Neuronal stem cell (in vitro differentiated cells): ENCODE results near the gene HLX.

ENCODE experiments used
- DNase-seq: peaks from one replicate; pipeline ENCODE4 v3.0.0-alpha.2; 2013; ENCODE audit warnings: low spot score
- H2AFZ ChIP-seq: one replicate; pipeline ENCODE4 v1.6.1; 2013; ENCODE audit warnings: mild to moderate bottlenecking, low read length, inconsistent platforms
- H2AK5ac ChIP-seq: 2 replicates; pipeline ENCODE4 v1.6.1; 2013; ENCODE audit warnings: low read depth, mild to moderate bottlenecking, inconsistent platforms, low read length, moderate library complexity, mixed read lengths
- H2BK120ac ChIP-seq: 2 replicates; pipeline ENCODE4 v1.6.1; 2013; ENCODE audit warnings: low read depth, mild to moderate bottlenecking, inconsistent platforms, low read length, moderate library complexity, mixed read lengths
- H2BK12ac ChIP-seq: one replicate; pipeline ENCODE4 v1.6.1; 2013; ENCODE audit warnings: low read length, inconsistent platforms
- H2BK15ac ChIP-seq: 2 replicates; pipeline ENCODE4 v1.6.1; 2013; ENCODE audit warnings: mild to moderate bottlenecking, low read length, inconsistent platforms, mixed read lengths
- H2BK5ac ChIP-seq: one replicate; pipeline ENCODE4 v1.6.1; 2013; ENCODE audit warnings: inconsistent platforms, mild to moderate bottlenecking, low read length, moderate library complexity
- H3K14ac ChIP-seq: one replicate; pipeline ENCODE4 v1.6.1; 2013; ENCODE audit warnings: low read length, inconsistent platforms
- H3K18ac ChIP-seq: 2 replicates; pipeline ENCODE4 v1.6.1; 2013; ENCODE audit warnings: low read length, inconsistent platforms
- H3K23ac ChIP-seq: 2 replicates; pipeline ENCODE4 v1.6.1; 2013; ENCODE audit warnings: low read depth, mild to moderate bottlenecking, mixed read lengths, low read length, inconsistent platforms; ENCODE audit not compliant: poor library complexity
- H3K27ac ChIP-seq: replicated peaks from 3 replicates; pipeline ENCODE4 v1.5.1; 2013; ENCODE audit warnings: low read length, inconsistent platforms
- H3K27me3 ChIP-seq, 3 experiments: 2 replicates each; pipeline ENCODE4 v1.6.1; 2013; ENCODE audit warnings: low read length in 3 of 3, mild to moderate bottlenecking in 2 of 3, inconsistent platforms in 1 of 3, low read depth in 1 of 3, mixed read lengths in 1 of 3, moderate library complexity in 1 of 3; ENCODE audit not compliant: control insufficient read depth in 3 of 3, insufficient read depth in 3 of 3
- H3K36me3 ChIP-seq, 2 donors: replicated peaks in 1 of 2; 2 replicates each; pipeline ENCODE4 v1.6.1; 2013; ENCODE audit warnings: low read length in 2 of 2; ENCODE audit not compliant: control insufficient read depth in 2 of 2, insufficient read depth in 2 of 2
- H3K4ac ChIP-seq: 2 replicates; pipeline ENCODE4 v1.6.1; 2013; ENCODE audit warnings: inconsistent platforms, mild to moderate bottlenecking, low read length, moderate library complexity
- H3K4me1 ChIP-seq, 2 donors: 1 replicate in 1 of 2; 2 replicates in 1 of 2; pipeline ENCODE4 v1.6.1; 2013; ENCODE audit warnings: low read length in 2 of 2, low read depth in 1 of 2; ENCODE audit not compliant: control insufficient read depth in 2 of 2, insufficient read depth in 1 of 2
- H3K4me2 ChIP-seq: one replicate; pipeline ENCODE4 v1.6.1; 2013; ENCODE audit warnings: mild to moderate bottlenecking, low read length, inconsistent platforms; ENCODE audit not compliant: insufficient read depth, poor library complexity, severe bottlenecking
- H3K4me3 ChIP-seq, 2 donors: 2 replicates each; pipeline ENCODE4 v1.5.1; 2013; ENCODE audit warnings: low read length in 2 of 2, mild to moderate bottlenecking in 2 of 2, inconsistent platforms in 1 of 2, moderate library complexity in 1 of 2
- H3K79me1 ChIP-seq: one replicate; pipeline ENCODE4 v1.6.1; 2013; ENCODE audit warnings: low read depth, mild to moderate bottlenecking, inconsistent platforms, low read length, moderate library complexity
- H3K9ac ChIP-seq: one replicate; pipeline ENCODE4 v1.6.1; 2013; ENCODE audit warnings: mild to moderate bottlenecking, low read depth, low read length, inconsistent platforms; ENCODE audit not compliant: poor library complexity
- H3K9me3 ChIP-seq, 2 donors: replicated peaks in 1 of 2; 2 replicates each; pipeline versions ENCODE3 to v1.6.1; 2013; ENCODE audit warnings: low read length in 2 of 2, mild to moderate bottlenecking in 2 of 2, inconsistent platforms in 1 of 2, low read depth in 1 of 2, mixed read lengths in 1 of 2, moderate library complexity in 1 of 2; ENCODE audit not compliant: control insufficient read depth in 2 of 2, insufficient read depth in 1 of 2
- H4K8ac ChIP-seq: one replicate; pipeline ENCODE4 v1.6.1; 2013; ENCODE audit warnings: low read depth, mild to moderate bottlenecking, inconsistent platforms, low read length, moderate library complexity
- H4K91ac ChIP-seq: one replicate; pipeline ENCODE4 v1.6.1; 2013; ENCODE audit warnings: low read length, low read depth, mild to moderate bottlenecking, inconsistent platforms; ENCODE audit not compliant: poor library complexity
- WGBS, 2 donors: extraction: QIAGEN DNeasy Blood & Tissue Kit; methylation state at CpG; one replicate each; pipeline ENCODE4 v1.1.7; 2013; ENCODE audit warnings: missing lambda C conversion rate in 2 of 2, mixed read lengths in 1 of 2; ENCODE audit not compliant: insufficient read length in 2 of 2, insufficient replicate concordance in 1 of 2; ENCODE audit errors: extremely low coverage in 2 of 2; 5-methylcytosine and 5-hydroxymethylcytosine counted together

HLX gene

DNA sequence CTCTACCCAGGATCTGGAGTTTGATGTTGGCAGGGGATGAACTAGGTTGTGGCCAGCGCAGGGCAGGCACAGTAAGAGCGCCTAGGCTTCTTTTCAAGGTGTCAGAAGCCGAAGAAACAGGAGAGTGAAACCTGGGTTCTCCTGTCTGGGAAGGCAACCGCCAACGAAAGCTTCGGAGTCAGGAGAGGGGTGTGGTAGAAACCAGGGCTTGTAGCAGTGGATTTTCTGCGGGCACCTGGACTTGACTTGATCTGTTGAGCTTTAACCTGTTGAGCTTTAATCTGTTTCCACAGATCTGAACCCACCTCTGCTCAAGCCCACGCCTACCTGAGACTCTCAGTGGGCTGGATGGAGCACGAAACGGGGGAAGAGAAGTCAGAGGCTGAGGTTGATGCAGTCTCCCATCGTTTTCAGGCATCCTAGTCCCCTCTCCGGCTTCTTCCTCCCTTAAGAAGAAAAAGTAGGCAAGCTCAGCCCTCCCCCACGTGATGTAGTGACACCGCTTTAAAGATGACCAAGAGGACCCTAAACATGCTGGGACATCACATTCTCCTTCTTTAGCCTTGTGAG is 9.3 kb downstream of the HLX start:
- Histone ChIP-seq H3K4me3 (no peak overlapping the region), H4K91ac (no peak overlapping the region), H3K9me3 (peaks cover 7 to 9% of the 10 kb centered on the region in 2 donors), H3K27ac (no peak overlapping the region), H2BK5ac (no peak overlapping the region), H3K23ac (no peak overlapping the region), H2AFZ (no peak overlapping the region), H2BK120ac (no peak overlapping the region), H3K18ac (no peak overlapping the region), H3K27me3 (peaks cover 81 to 100% (median 100%) of the 10 kb centered on the region in 3 experiments), H3K36me3 (no peaks in the 10 kb centered on the region), H2BK12ac (no peak overlapping the region), H2BK15ac (no peak overlapping the region), H4K8ac (no peak overlapping the region), H3K14ac (no peak overlapping the region), H3K4ac (no peak overlapping the region), H3K9ac (no peak overlapping the region), H2AK5ac (no peak overlapping the region), H3K4me1 (peaks cover 4 to 8% of the 10 kb centered on the region in 2 donors), H3K4me2 (no peak overlapping the region), H3K79me1 (no peaks in the 10 kb centered on the region)
- no peak for DNase-seq
- WGBS, 2 donors: no CpG with 5 or more reads among the region's 14 CpGs

- Histone ChIP-seq H3K4me1 (peaks cover 4 to 9% of the 10 kb centered on the region in 2 donors), H4K8ac (no peak overlapping the region), H3K27me3 (peaks cover 80 to 100% (median 100%) of the 10 kb centered on the region in 3 experiments), H3K18ac (no peak overlapping the region), H3K4me2 (no peak overlapping the region), H3K4ac (no peak overlapping the region), H3K14ac (no peak overlapping the region), H2AK5ac (no peak overlapping the region), H2BK15ac (no peak overlapping the region), H3K79me1 (no peaks in the 10 kb centered on the region), H3K27ac (no peak overlapping the region), H2BK5ac (no peak overlapping the region), H4K91ac (no peak overlapping the region), H3K9me3 (peaks cover 7 to 9% of the 10 kb centered on the region in 2 donors), H3K9ac (no peak overlapping the region), H2BK120ac (no peak overlapping the region), H3K4me3 (no peak overlapping the region), H3K23ac (no peak overlapping the region), H3K36me3 (no peaks in the 10 kb centered on the region), H2BK12ac (no peak overlapping the region), H2AFZ (no peak overlapping the region)
- DNase-seq: no peak
- WGBS, 2 donors: no CpG with 5 or more reads among the region's 2 CpGs
These were observed 10.1 kb downstream of the HLX start for GRCh38 chr1:220889333-220889732.

GRCh38 chr1:220889848-220890287 is 10.6 kb downstream of the HLX start:
- Histone ChIP-seq H2BK15ac (no peak overlapping the region), H3K4me3 (no peak overlapping the region), H3K23ac (no peak overlapping the region), H2AK5ac (no peak overlapping the region), H2BK5ac (no peak overlapping the region), H3K9ac (no peak overlapping the region), H3K18ac (no peak overlapping the region), H3K14ac (no peak overlapping the region), H3K36me3 (no peaks in the 10 kb centered on the region), H3K9me3 (peaks cover 7 to 9% of the 10 kb centered on the region in 2 donors), H3K27me3 (peaks cover 81 to 100% (median 100%) of the 10 kb centered on the region in 3 experiments), H3K27ac (no peak overlapping the region), H2AFZ (no peak overlapping the region), H2BK12ac (no peak overlapping the region), H2BK120ac (no peak overlapping the region), H4K91ac (no peak overlapping the region), H3K79me1 (no peaks in the 10 kb centered on the region), H3K4ac (no peak overlapping the region), H4K8ac (no peak overlapping the region), H3K4me1 (peaks cover 0 to 6% of the 10 kb centered on the region in 2 donors), H3K4me2 (no peak overlapping the region)
- no CpG with 5 or more reads among the region's 15 CpGs for WGBS, 2 donors
- no peak for DNase-seq

DNA sequence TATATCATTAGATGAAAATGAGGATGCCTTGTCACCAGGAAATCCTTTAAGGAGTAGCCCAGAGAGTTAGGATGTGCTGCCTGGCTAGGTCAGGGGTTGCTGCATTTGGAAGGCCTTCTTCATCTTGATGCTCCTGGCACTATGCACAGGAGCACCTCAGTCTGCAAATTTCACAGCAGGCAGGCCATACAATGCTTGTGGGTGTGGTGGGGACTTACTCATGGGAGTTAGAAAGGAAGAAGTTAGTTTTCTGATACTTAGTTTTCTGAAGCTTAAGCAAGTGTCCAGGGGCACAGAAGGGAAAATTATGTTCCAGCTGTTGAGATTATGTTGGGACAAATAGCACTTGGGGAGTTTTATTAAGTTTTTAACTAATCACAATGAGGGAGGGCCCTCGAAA is 11.4 kb downstream of the HLX start:
- no peaks in the 10 kb centered on the region for H3K79me1 ChIP-seq
- peaks cover 82 to 100% (median 100%) of the 10 kb centered on the region in 3 experiments for H3K27me3 ChIP-seq
- DNase-seq: no peak
- no peak overlapping the region for H3K9ac ChIP-seq
- no peak overlapping the region for H2BK12ac ChIP-seq
- H3K18ac ChIP-seq: no peak overlapping the region
- H3K36me3 ChIP-seq: no peaks in the 10 kb centered on the region
- H2BK5ac ChIP-seq: no peak overlapping the region
- H3K4ac ChIP-seq: no peak overlapping the region
- no peak overlapping the region for H4K91ac ChIP-seq
- no peak overlapping the region for H3K4me3 ChIP-seq
- H3K23ac ChIP-seq: no peak overlapping the region
- no peak overlapping the region for H2AFZ ChIP-seq
- no peak overlapping the region for H3K4me2 ChIP-seq
- H4K8ac ChIP-seq: no peak overlapping the region
- no peak overlapping the region for H2AK5ac ChIP-seq
- no CpG with 5 or more reads among the region's 1 CpG for WGBS, 2 donors
- H3K14ac ChIP-seq: no peak overlapping the region
- no peak overlapping the region for H2BK120ac ChIP-seq
- no peak overlapping the region for H3K27ac ChIP-seq
- peaks cover 7 to 9% of the 10 kb centered on the region in 2 donors for H3K9me3 ChIP-seq
- H2BK15ac ChIP-seq: no peak overlapping the region
- peaks cover 0 to 7% of the 10 kb centered on the region in 2 donors for H3K4me1 ChIP-seq
